Parathyroid adenoma (tissue), 2 donors: ENCODE measurements around the gene SLC16A14.

Source experiments
- H2AFZ ChIP-seq: fragments of 300-600 bp; sonication (generic); one replicate; pipeline ENCODE4 v1.7.0; 2017; ENCODE audit warnings: antibody characterized with exemption, mild to moderate bottlenecking
- H3K27ac ChIP-seq: fragments of 300-600 bp; sonication (generic); one replicate; pipeline ENCODE4 v1.7.0; 2017
- H3K27me3 ChIP-seq: fragments of 300-600 bp; sonication (generic); one replicate; pipeline ENCODE4 v1.7.0; 2017; ENCODE audit warnings: low read length; ENCODE audit not compliant: control insufficient read depth, insufficient read depth
- H3K36me3 ChIP-seq: fragments of 300-600 bp; sonication (generic); one replicate; pipeline ENCODE4 v1.7.0; 2017; ENCODE audit warnings: low read length; ENCODE audit not compliant: control insufficient read depth, insufficient read depth
- H3K4me1 ChIP-seq: fragments of 300-600 bp; sonication (generic); one replicate; pipeline ENCODE4 v1.7.0; 2017; ENCODE audit warnings: control low read depth
- H3K4me2 ChIP-seq: fragments of 300-600 bp; sonication (generic); one replicate; pipeline ENCODE4 v1.7.0; 2017; ENCODE audit warnings: low read length
- H3K4me3 ChIP-seq: fragments of 300-600 bp; sonication (generic); one replicate; pipeline ENCODE4 v1.7.0; 2017; ENCODE audit warnings: low read depth, low read length
- H3K79me2 ChIP-seq: fragments of 300-600 bp; sonication (generic); one replicate; pipeline ENCODE4 v1.7.0; 2017; ENCODE audit warnings: control low read depth
- H3K9ac ChIP-seq: fragments of 300-600 bp; sonication (generic); one replicate; pipeline ENCODE4 v1.7.0; 2017; ENCODE audit warnings: mild to moderate bottlenecking
- H3K9me3 ChIP-seq: fragments of 300-600 bp; sonication (generic); one replicate; pipeline ENCODE4 v1.7.0; 2017; ENCODE audit warnings: low read length; ENCODE audit not compliant: control insufficient read depth
- TF ChIP-seq, protein P1 (sequence below): fragments of 300-600 bp; sonication (generic); IDR thresholded peaks from one replicate; pipeline ENCODE4 v1.7.0; 2017; ENCODE audit warnings: antibody characterized with exemption, mild to moderate bottlenecking
- donor health status: primary hyperparathyroidism.

The SLC16A14 gene

GRCh38 chr2:230043461-230043860 is 25.3 kb downstream of the SLC16A14 start:
- TF ChIP-seq, protein P1, sequence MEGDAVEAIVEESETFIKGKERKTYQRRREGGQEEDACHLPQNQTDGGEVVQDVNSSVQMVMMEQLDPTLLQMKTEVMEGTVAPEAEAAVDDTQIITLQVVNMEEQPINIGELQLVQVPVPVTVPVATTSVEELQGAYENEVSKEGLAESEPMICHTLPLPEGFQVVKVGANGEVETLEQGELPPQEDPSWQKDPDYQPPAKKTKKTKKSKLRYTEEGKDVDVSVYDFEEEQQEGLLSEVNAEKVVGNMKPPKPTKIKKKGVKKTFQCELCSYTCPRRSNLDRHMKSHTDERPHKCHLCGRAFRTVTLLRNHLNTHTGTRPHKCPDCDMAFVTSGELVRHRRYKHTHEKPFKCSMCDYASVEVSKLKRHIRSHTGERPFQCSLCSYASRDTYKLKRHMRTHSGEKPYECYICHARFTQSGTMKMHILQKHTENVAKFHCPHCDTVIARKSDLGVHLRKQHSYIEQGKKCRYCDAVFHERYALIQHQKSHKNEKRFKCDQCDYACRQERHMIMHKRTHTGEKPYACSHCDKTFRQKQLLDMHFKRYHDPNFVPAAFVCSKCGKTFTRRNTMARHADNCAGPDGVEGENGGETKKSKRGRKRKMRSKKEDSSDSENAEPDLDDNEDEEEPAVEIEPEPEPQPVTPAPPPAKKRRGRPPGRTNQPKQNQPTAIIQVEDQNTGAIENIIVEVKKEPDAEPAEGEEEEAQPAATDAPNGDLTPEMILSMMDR: no peak
- Histone ChIP-seq H3K27ac (no peak overlapping the region), H2AFZ (no peak overlapping the region)

GRCh38 chr2:230043025-230043424 is 25.7 kb downstream of the SLC16A14 start:
- Histone ChIP-seq H3K4me2 (no peak overlapping the region), H3K4me1 (peaks cover 2% of the 10 kb centered on the region), H3K79me2 (peaks cover 7% of the 10 kb centered on the region), H3K36me3 (no peaks in the 10 kb centered on the region), H3K27me3 (no peaks in the 10 kb centered on the region), H2AFZ (no peak overlapping the region), H3K27ac (no peak overlapping the region), H3K9ac (no peak overlapping the region), H3K9me3 (no peaks in the 10 kb centered on the region), H3K4me3 (no peak overlapping the region)
- TF ChIP-seq, protein P1: no peak

More at GRCh38 chr2:230043461-230043860, 25.3 kb downstream of the SLC16A14 start:
- Histone ChIP-seq H3K36me3 (no peaks in the 10 kb centered on the region), H3K9ac (no peak overlapping the region), H3K4me2 (no peak overlapping the region), H3K9me3 (no peaks in the 10 kb centered on the region), H3K4me3 (no peak overlapping the region), H3K79me2 (peaks cover 7% of the 10 kb centered on the region), H3K27me3 (no peaks in the 10 kb centered on the region), H3K4me1 (peaks cover 2% of the 10 kb centered on the region)

- Histone ChIP-seq H2AFZ (no peak overlapping the region), H3K36me3 (no peaks in the 10 kb centered on the region)
These were observed 26.5 kb downstream of the SLC16A14 start for GRCh38 chr2:230042195-230042594.

DNA sequence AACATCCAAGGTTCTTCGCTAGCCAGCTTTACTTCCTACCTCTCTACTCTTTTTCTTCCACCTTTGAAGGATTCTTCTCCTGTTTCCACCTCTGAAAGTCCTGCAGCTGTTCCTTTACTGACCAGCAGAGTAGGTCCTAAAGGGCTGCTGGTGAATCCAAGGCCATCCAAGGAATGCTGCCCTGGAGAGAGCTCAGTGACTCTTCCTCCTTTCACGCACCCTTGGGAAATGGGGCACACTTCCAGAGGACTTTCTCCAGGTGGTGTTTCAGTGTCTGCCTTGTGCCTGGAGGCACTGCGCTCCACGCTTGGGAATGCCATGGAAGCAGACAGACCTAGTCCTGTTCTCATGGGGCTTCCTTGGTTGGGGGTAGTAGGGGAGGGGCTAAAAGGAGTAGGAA is 45.4 kb downstream of the SLC16A14 start:
- no peaks in the 10 kb centered on the region for H3K9me3 ChIP-seq
- no peak overlapping the region for H2AFZ ChIP-seq
- no peaks in the 10 kb centered on the region for H3K36me3 ChIP-seq
- H3K27ac ChIP-seq: no peak overlapping the region
- no peak overlapping the region for H3K4me2 ChIP-seq
- no peaks in the 10 kb centered on the region for H3K79me2 ChIP-seq
- no peaks in the 10 kb centered on the region for H3K4me1 ChIP-seq
- H3K27me3 ChIP-seq: no peaks in the 10 kb centered on the region
- TF ChIP-seq, protein P1: no peak
- no peak overlapping the region for H3K9ac ChIP-seq
- H3K4me3 ChIP-seq: no peak overlapping the region

More at GRCh38 chr2:230042195-230042594, 26.5 kb downstream of the SLC16A14 start:
- TF ChIP-seq, protein P1: no peak
- H3K9me3 ChIP-seq: no peaks in the 10 kb centered on the region
- H3K4me2 ChIP-seq: no peak overlapping the region
- H3K27ac ChIP-seq: no peak overlapping the region
- H3K4me3 ChIP-seq: no peak overlapping the region
- H3K79me2 ChIP-seq: peaks cover 7% of the 10 kb centered on the region
- H3K27me3 ChIP-seq: no peaks in the 10 kb centered on the region
- H3K9ac ChIP-seq: no peak overlapping the region
- H3K4me1 ChIP-seq: peaks cover 2% of the 10 kb centered on the region

- no peaks in the 10 kb centered on the region for H3K4me1 ChIP-seq
- no peaks in the 10 kb centered on the region for H3K27me3 ChIP-seq
- H3K9me3 ChIP-seq: no peaks in the 10 kb centered on the region
- H3K79me2 ChIP-seq: no peaks in the 10 kb centered on the region
- H3K36me3 ChIP-seq: no peaks in the 10 kb centered on the region
- no peak overlapping the region for H3K9ac ChIP-seq
- no peak overlapping the region for H2AFZ ChIP-seq
- H3K27ac ChIP-seq: no peak overlapping the region
- TF ChIP-seq, protein P1: no peak
- no peak overlapping the region for H3K4me3 ChIP-seq
- H3K4me2 ChIP-seq: no peak overlapping the region
These were observed 49.0 kb downstream of the SLC16A14 start for GRCh38 chr2:230019742-230020141.
